Suprapubic skin (tissue), 4 donors: ENCODE measurements around the gene PPY. TPM values are rescaled to one million over a fixed set of nuclear protein-coding genes. Genes with fewer than 3 reads are reported as not detected.
A peak's percentile ranks its signal among the peaks of the same experiment; 100 is the strongest.

Experiments
- DNase-seq, 2 donors: peaks; one replicate each; pipeline ENCODE4 v3.0.0-alpha.2; 2019; ENCODE audit warnings: low spot score in 2 of 2
- H3K27ac ChIP-seq: fragments of 200-600 bp; sonication (generic); one replicate; pipeline ENCODE4 v1.5.1; 2019
- H3K27me3 ChIP-seq: fragments of 200-600 bp; sonication (generic); one replicate; pipeline ENCODE4 v1.5.1; 2019
- H3K36me3 ChIP-seq: fragments of 200-600 bp; sonication (generic); one replicate; pipeline ENCODE4 v1.5.1; 2019
- H3K4me1 ChIP-seq: fragments of 200-600 bp; sonication (generic); one replicate; pipeline ENCODE4 v1.5.1; 2019
- H3K4me3 ChIP-seq: fragments of 200-600 bp; sonication (generic); one replicate; pipeline ENCODE4 v1.5.1; 2019; ENCODE audit warnings: mild to moderate bottlenecking
- H3K9me3 ChIP-seq: fragments of 200-600 bp; sonication (generic); one replicate; pipeline ENCODE4 v1.5.1; 2019
- CTCF ChIP-seq, 2 donors: fragments of 200-600 bp in 1 of 2; fragments of 450-650 bp in 1 of 2; sonication (generic) in 1 of 2; IDR thresholded peaks; one replicate each; pipeline ENCODE4 v1.5.1; 2016 to 2019; ENCODE audit warnings: antibody characterized with exemption in 2 of 2, mild to moderate bottlenecking in 1 of 2, moderate library complexity in 1 of 2
- EP300 ChIP-seq: sonication (generic); formaldehyde crosslinking; IDR thresholded peaks from one replicate; pipeline ENCODE4 v1.6.1; 2017; ENCODE audit warnings: antibody characterized with exemption
- POLR2A ChIP-seq, 2 donors: fragments of 450-650 bp; IDR thresholded peaks; one replicate each; pipeline ENCODE4 v1.6.1; 2017; ENCODE audit warnings: antibody characterized with exemption in 2 of 2, mild to moderate bottlenecking in 2 of 2, moderate library complexity in 2 of 2
- POLR2AphosphoS5 ChIP-seq, 3 donors: sonication (generic); formaldehyde crosslinking; IDR thresholded peaks; one replicate each; pipeline ENCODE4 v1.6.1; 2017; ENCODE audit warnings: antibody characterized with exemption in 3 of 3
- WGBS: methylation state at CpG from one replicate; pipeline ENCODE4 v1.1.5; 2018; 5-methylcytosine and 5-hydroxymethylcytosine counted together
- total RNA-seq, 4 donors: library from RNA; depleted of rRNA; stranded (reverse); fragments of >200 nt; gene quantifications; one replicate each; pipeline ENCODE4 v1.1.0, GENCODE V29; 2016

Gene PPY
- total RNA-seq, 4 donors from 2014 or later = not detected

- Histone ChIP-seq H3K36me3 (no peaks in the 10 kb centered on the region), H3K27ac (no peak overlapping the region), H3K27me3 (peaks cover 29% of the 10 kb centered on the region), H3K4me1 (peaks cover 11% of the 10 kb centered on the region), H3K4me3 (peak overlapping the region; percentile 39), H3K9me3 (no peaks in the 10 kb centered on the region)
- no peak for TF ChIP-seq CTCF (IDR thresholded peaks at IDR 0.05)
- no peak for TF ChIP-seq POLR2A (IDR thresholded peaks at IDR 0.05)
- TF ChIP-seq EP300 = no peak
- no peak for TF ChIP-seq POLR2AphosphoS5 (IDR thresholded peaks at IDR 0.05)
- WGBS = 4% methylated on average over 33 of the region's 42 CpGs
- no peak for DNase-seq
Measured at GRCh38 chr17:43927060-43927864, 15.0 kb downstream of the PPY start.

- Histone ChIP-seq H3K36me3 (no peaks in the 10 kb centered on the region), H3K27ac (no peak overlapping the region), H3K27me3 (peaks cover 38% of the 10 kb centered on the region), H3K4me3 (no peak overlapping the region), H3K4me1 (peaks cover 11% of the 10 kb centered on the region), H3K9me3 (no peaks in the 10 kb centered on the region)
- TF ChIP-seq POLR2A (IDR thresholded peaks at IDR 0.05) (no peak), CTCF (IDR thresholded peaks at IDR 0.05) (no peak), EP300 (no peak), POLR2AphosphoS5 (IDR thresholded peaks at IDR 0.05) (no peak)
- WGBS = 55% methylated on average over 2 of the region's 2 CpGs
- DNase-seq = no peak
Measured at GRCh38 chr17:43924558-43924957, 17.7 kb downstream of the PPY start.

GRCh38 chr17:43920500-43921095 is 21.7 kb downstream of the PPY start:
- H3K4me1 ChIP-seq = peaks cover 5% of the 10 kb centered on the region
- WGBS = 77% methylated on average over 10 of the region's 10 CpGs
- no peak overlapping the region for H3K27ac ChIP-seq
- H3K9me3 ChIP-seq = no peaks in the 10 kb centered on the region
- TF ChIP-seq POLR2AphosphoS5 (IDR thresholded peaks at IDR 0.05) (no peak), POLR2A (IDR thresholded peaks at IDR 0.05) (no peak), EP300 (no peak), CTCF (IDR thresholded peaks at IDR 0.05) (no peak)
- no peak for DNase-seq
- no peaks in the 10 kb centered on the region for H3K36me3 ChIP-seq
- peaks cover 22% of the 10 kb centered on the region for H3K27me3 ChIP-seq
- H3K4me3 ChIP-seq = no peak overlapping the region

- Histone ChIP-seq H3K4me1 (peaks cover 5% of the 10 kb centered on the region), H3K9me3 (no peaks in the 10 kb centered on the region), H3K27me3 (peaks cover 13% of the 10 kb centered on the region), H3K36me3 (no peaks in the 10 kb centered on the region), H3K4me3 (peak overlapping the region; percentile 36), H3K27ac (no peak overlapping the region)
- WGBS = 60% methylated on average over 9 of the region's 13 CpGs
- DNase-seq = no peak
- TF ChIP-seq POLR2A (IDR thresholded peaks at IDR 0.05) (no peak), POLR2AphosphoS5 (IDR thresholded peaks at IDR 0.05) (no peak), CTCF (IDR thresholded peaks at IDR 0.05) (no peak), EP300 (no peak)
Measured at GRCh38 chr17:43918026-43918389, 24.3 kb downstream of the PPY start.

- H3K36me3 ChIP-seq = no peaks in the 10 kb centered on the region
- WGBS = 25% methylated on average over 30 of the region's 43 CpGs
- DNase-seq = no peak
Measured at GRCh38 chr17:43917348-43918025, 24.8 kb downstream of the PPY start.

More at GRCh38 chr17:43917348-43918025, 24.8 kb downstream of the PPY start:
- Histone ChIP-seq H3K4me1 (peaks cover 5% of the 10 kb centered on the region), H3K27ac (no peak overlapping the region), H3K4me3 (peak overlapping the region; percentile 36), H3K9me3 (no peaks in the 10 kb centered on the region), H3K27me3 (peaks cover 13% of the 10 kb centered on the region)
- TF ChIP-seq POLR2A (IDR thresholded peaks at IDR 0.05) = no peak
- TF ChIP-seq CTCF (IDR thresholded peaks at IDR 0.05) = peak in 1 of 2 donors; percentile 49
